CD4-positive, alpha-beta T cell treated with Interferon gamma for 1 hour (primary cell): ENCODE data around the gene TMEM202.
"Not testable (repeated sequence)": the region's sequence is repeated elsewhere in the genome, so short reads cannot be mapped to it uniquely, and the experiment has no call there.

ENCODE experiments used
- DNase-seq: peaks from one replicate; pipeline ENCODE4 v3.0.0-alpha.2; 2020

Gene TMEM202

DNA sequence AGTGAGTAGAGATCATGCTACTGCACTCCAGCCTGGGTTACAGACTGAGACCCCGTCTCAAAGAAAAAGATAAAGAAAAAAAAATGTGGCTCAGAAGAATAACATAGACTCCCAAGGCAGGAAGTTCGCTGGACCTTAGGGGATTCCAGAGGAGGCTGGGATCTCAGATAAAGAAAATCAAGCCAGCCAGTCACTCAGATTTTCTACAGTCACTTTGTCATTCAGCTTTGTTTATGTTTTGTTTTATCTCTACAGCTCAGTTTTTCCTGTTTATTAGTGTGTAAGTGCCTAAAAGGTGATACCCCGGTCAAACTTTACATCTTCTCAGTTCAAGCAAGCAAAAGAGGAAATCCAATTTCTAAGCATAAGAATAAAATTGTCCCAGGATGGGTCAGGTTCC, 6.3 kb downstream of the TMEM202 start:
- no peak for DNase-seq

DNA sequence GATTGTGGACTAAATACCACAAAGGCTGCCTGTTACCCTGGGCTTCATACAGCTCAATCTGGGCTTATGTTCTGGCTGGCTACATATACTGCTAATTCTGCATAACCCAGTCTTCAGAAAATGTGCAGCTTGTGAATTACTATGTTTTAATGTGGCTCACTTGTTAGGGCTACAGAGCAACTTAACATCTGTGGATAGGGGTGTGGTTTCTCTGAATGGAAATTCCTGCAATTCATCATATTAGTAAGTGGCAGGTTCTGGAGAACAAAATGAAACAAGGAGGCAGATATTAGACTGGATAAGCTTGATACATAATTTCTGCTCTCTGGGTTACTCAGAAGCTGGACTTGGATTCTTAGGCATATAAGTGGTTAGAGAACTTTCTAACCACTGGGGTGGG, 6.7 kb downstream of the TMEM202 start:
- DNase-seq = no peak

DNA sequence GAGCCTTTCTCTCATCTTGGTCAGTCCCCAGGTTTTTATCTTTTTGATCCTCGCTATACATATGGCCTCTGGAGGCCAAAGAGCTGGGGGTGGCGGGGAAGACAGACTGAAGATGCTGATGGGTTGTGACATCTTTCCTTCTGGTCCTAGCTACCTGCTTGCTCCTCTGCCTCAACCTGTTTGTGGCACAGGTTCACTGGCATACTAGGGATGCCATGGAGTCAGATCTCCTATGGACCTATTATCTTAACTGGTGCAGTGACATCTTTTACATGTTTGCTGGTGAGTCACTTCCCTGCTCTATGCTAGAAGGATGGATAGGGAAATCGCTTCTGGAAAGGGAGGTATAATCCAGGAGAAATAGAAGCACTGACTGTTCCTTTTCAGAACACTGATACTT, 8.8 kb downstream of the TMEM202 start:
- no peak for DNase-seq

DNA sequence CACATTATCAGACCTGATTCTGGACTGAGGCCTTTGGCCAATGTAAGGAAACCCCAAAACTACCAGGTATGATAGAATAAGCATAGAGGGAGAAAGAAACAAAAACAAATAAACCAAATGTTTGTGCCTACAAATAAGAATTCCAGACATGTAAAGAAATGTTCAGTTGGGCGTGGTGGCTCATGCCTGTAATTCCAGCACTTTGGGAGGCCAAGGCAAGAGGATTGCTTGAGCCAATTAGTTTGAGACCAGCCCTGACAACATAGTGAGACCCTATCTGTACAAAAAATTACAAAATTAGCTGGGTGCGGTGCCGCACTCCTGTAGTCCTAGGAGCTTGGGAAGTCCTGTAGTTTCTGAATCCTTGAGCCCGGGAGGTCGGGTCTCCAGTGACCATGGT, 13.0 kb downstream of the TMEM202 start:
- DNase-seq = no peak

DNA sequence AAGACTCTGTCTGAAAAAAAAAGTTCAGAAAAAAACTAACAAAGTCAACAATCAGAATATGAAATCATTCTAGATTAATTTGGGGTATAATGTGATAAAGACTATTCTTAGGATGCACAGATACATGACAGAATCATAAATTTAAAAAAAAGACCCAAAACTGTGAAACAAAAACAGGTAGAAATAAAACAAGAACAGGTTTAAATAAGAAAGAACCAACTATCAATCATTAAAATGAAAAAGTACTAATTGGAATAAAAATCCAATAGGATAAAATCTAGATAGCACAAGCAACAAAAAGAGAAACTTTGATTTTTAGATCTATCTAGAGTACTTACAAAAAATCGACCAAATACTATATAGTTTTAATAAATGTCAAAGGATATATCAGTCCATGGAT, 13.4 kb downstream of the TMEM202 start:
- DNase-seq = no peak

DNA sequence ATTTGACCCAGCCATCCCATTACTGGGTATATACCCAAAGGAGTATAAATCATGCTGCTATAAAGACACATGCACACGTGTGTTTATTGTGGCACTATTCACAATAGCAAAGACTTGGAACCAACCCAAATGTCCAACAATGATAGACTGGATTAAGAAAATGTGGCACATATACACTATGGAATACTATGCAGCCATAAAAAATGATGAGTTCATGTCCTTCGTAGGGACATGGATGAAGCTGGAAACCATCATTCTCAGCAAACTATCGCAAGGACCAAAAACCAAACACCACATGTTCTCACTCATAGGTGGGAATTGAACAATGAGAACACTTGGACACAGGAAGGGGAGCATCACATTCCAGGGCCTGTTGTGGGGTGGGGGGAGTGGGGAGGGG, 15.2 kb downstream of the TMEM202 start:
- DNase-seq = not testable (repeated sequence)

DNA sequence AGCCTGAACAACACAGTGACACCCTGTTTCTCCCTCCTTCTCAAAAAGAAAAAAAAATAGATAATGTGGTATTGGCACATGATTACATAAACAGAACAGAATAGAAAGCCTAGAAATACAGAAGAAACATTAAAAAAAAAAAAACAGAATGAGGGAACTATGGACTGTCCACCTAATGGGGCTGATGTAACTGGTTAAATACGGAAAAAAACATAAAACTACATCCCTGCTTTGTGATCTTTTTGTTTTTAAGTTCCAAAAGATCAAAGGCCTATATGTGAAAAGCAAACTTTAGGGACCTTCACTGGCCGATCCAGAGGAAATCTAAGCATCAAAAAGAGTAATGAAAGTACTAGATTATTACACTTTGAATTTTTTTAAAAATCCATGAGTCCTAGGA, 17.2 kb downstream of the TMEM202 start:
- no peak for DNase-seq

DNA sequence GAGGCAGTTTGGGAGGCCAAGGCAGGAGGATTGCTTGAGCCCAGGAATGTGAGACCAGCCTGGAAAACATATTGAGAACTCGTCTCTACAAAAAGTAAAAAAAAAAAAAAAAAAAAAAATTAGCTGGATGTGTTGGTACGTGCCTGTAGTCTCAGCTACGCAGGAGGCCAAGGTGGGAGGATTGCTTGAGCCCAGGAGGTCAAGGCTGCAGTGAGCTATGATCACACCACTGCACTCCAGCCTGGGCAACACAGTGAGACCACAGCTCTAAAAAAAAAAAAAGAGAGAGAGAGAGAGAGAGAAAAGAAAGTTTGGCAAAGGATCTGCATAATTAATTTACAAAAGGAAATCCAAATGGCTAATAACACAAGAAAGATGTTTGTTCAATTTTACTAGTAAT, 21.7 kb downstream of the TMEM202 start:
- not testable (repeated sequence) for DNase-seq

DNA sequence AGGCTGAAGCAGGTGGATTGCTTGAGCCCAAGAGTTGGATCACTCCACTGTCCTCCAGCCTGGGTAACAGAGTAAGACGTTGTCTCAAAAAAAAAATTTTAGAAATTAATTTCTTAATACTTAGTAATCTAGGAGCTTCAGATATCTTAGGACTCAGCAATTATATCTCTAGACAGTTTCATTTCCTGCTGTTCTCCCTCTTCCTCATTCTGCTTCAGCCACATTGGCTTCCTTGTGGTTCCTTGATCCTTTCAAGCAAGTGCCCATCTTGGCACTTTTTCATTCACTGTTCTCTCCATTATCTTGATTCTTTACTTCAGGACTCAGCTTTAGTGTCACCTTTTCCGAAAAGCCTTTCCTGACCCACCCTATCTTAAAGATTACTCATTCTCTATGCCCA, 22.5 kb downstream of the TMEM202 start:
- DNase-seq = no peak

DNA sequence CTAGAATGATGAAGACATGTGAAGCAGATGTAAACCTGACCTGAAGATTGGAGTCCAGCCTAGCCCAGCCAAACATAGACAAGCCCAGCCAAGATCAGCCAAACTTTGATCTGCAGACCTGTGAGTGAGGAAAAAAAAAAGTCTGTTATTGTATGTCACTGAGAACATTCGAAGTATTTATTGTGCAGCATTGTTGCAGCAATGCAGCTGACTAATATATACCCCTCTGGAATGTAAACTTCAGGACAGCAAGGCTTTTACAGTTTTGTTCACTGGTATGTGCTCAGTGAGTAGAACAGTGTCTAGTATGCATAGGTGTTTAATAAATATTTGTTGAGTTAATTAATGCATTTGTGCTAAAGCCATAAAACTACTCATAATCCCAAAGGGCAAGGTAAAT, 23.4 kb downstream of the TMEM202 start:
- DNase-seq = no peak

DNA sequence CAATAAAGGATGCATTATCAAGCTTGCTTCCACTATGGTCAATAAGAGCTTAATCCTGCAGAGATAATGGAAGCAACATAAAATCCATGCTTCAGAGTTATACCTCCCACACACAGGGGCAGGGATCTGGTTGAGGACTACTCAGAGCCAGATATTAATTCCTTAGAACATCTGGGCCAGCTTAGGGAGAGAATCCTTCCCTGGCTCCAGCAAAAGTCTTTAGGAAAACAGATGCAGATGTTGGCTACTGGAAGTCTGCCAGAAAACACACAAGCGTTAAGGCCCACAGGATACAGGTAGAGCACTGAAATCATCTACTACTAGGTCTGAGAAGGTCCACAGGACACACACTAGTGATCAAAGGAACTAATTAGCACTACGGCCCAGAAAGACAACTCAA, 25.2 kb downstream of the TMEM202 start:
- DNase-seq = no peak

DNA sequence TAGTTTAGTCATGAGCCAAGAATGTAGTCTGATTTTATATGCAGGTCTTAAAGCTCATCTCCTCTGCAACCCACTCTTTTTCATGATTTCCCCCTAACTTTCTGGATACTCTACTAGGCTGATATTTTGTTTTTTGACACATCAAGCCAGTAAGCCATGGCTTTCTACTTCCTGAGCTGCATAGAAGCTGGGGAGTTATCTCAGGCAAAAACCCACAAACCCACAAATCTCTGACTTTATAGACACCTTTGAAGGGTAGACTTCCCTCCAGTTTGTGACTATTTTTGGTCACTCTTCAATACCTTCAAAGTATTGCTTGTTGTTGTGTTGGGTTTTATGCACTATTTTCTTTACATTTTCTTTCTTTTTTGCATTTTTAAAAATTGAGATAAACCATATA, 28.6 kb downstream of the TMEM202 start:
- DNase-seq = no peak

DNA sequence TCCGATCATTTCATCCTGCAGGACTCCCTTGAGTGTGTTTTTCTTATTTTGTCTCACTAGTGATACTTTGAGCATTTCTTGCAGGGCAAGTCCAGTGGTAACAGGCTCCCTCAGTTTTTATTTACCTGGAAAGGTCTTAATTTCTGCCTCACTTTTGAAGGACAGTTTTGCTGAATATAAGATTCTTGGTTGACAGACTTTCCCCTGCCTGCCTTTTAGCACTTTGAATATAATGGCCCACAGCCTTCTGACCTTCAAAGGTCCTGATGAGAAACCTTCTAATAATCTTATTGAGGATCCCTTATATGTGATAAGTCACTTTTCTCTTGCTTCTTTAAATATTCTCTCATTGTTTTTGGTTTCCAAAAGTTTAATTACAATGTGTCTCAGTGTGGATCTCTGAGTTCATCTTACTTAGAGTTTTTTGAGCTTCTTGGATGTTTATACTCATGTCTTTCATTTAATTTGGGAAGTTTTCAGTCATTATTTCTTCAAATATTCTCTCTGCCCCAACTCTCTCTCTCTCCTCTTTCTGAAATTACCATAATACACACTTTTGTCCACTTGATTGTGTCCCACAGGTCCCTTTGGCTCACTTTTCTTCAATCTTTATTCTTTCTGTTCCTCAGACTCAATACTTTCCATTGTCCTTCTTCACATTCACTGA, 39.7 kb downstream of the TMEM202 start:
- no peak for DNase-seq

DNA sequence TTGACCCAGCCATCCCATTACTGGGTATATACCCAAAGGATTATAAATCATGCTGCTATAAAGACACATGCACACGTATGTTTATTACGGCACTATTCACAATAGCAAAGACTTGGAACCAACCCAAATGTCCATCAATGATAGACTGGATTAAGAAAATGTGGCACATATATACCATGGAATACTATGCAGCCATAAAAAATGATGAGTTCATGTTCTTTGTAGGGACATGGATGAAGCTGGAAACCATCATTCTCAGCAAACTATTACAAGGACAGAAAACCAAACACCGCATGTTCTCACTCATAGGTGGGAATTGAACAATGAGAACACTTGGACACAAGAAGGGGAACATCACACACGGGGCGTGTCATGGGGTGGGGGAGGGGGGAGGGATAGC, 44.7 kb downstream of the TMEM202 start:
- not testable (repeated sequence) for DNase-seq

DNA sequence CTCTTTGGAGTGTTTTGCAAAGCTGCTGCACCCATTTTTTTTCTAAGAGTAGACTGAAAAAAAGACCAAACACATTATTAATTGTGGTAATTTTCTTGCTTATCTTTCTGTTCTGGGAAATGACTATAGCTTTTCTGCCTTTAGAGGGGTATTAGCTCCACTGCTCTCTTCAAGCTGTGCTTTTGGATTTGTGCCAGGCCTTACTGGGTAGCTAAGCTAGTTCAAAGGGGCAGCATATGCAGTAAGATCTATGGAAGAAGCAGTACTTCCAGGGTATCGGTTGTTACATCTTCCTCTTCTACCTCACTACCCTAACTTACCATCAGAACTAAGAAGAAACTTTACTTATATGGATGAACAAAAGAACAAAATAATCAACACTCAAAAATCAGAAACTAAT, 47.3 kb downstream of the TMEM202 start:
- DNase-seq = no peak

DNA sequence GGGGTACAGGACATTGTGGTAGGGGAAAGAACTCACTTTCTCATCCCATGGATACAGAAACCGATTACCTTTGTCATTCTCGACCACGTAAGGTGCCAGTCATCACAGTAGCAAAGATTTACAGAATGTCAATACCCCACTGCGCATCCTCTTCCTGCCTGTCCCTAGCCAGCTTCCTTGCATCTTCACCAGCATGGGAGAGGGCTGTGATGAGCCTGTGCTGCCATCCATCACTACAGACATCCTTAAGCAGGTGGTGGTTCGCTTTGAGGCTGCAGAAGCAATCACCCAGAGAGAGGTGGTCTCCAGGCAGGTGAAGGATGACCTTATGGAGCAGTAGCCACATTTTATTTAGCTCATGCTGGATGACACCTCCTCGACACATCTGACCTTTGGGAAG, 52.7 kb downstream of the TMEM202 start:
- no peak for DNase-seq

DNA sequence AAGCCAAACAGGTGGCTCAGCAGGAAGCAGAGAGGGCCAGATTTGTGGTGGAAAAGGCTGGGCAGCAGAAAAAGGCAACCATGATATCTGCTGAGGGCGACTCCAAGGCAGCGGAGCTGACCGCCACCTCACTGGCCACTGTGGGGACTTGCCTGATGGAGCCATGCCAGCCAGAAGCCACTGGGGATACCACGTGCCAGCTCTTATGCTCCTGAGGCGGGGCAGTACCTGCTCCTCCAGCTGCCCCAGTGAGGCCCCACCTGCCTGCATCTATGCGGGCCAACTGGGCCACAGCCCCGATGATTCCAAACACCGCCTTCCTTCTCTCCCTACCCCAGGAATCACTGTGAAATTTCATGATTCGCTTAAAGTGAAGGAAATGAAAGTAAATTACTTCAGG, 53.1 kb downstream of the TMEM202 start:
- DNase-seq = no peak

DNA sequence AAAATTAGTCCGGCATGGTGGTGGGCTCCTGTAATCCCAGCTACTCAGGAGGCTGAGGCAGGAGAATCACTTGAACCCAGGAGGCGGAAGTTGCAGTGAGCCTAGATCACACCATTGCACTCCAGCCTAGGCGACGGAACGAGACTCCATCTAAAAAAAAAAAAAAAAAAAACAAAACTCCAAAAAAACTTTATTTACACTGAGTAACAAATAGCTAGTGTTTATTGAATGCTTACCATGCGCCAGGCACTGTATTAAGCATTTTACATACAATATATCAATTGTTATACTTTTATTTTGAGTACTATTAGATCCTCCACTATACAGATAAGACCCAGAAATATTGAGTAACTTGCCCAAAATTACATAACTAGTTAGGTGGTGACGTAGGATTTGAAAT, 58.6 kb downstream of the TMEM202 start:
- DNase-seq = no peak
